ENCODE data around the gene PSMB5. TPM values are rescaled to one million over a fixed set of nuclear protein-coding genes. Genes with fewer than 3 reads are reported as not detected.

PSMB5 gene
- total and polyA plus RNA-seq, 2 of the 13 experiments (the other 11 are each of a cell fraction or from before 2014, with no cell fraction given) = 705 to 871 TPM

GRCh38 chr14:22979748-22980392 lies 54.8 kb downstream of the PSMB5 start (continued):
- no peak; a peak in 1 of 4 replicates for TF ChIP-seq KLF16 (CRISPR knock-in tag; IDR thresholded peaks at IDR 0.05)
- no peak for TF ChIP-seq HDAC2 (CRISPR knock-in tag; IDR thresholded peaks at IDR 0.05)
- TF ChIP-seq POLR2AphosphoS5 (IDR thresholded peaks at IDR 0.05; ENCODE audit: low read depth, low read length) = no peak; the same call in 1 of the 2 replicates
- no peak for TF ChIP-seq ZNF121 (CRISPR knock-in tag; IDR thresholded peaks at IDR 0.05)
- TF ChIP-seq TCF12 (IDR thresholded peaks at IDR 0.05) = no peak
- no peak for TF ChIP-seq TCF12 (CRISPR knock-in tag; IDR thresholded peaks at IDR 0.05)
- no peak for TF ChIP-seq ZNF3 (CRISPR knock-in tag; IDR thresholded peaks at IDR 0.05)
- 0 out of 2 replicates have a peak, but pooled peaks have one; percentile 56 for TF ChIP-seq AFF4 (CRISPR knock-in tag; IDR thresholded peaks at IDR 0.05)
- TF ChIP-seq, protein P1, sequence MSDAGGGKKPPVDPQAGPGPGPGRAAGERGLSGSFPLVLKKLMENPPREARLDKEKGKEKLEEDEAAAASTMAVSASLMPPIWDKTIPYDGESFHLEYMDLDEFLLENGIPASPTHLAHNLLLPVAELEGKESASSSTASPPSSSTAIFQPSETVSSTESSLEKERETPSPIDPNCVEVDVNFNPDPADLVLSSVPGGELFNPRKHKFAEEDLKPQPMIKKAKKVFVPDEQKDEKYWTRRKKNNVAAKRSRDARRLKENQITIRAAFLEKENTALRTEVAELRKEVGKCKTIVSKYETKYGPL (CRISPR knock-in tag; IDR thresholded peaks at IDR 0.05) = no peak
- TF ChIP-seq ZNF75D (CRISPR knock-in tag; IDR thresholded peaks at IDR 0.05; ENCODE audit: borderline replicate concordance) = no peak
